Lower leg skin (tissue), 3 donors: ENCODE data around the gene GSE1.

Experiments used
- POLR2A ChIP-seq, 2 donors: fragments of 450-650 bp; IDR thresholded peaks; one replicate each; pipeline ENCODE4 v1.6.1; 2016 to 2017; ENCODE audit warnings: antibody characterized with exemption in 2 of 2, mild to moderate bottlenecking in 1 of 2, moderate library complexity in 1 of 2
- TF ChIP-seq, protein P1 (sequence below), 3 donors: fragments of 450-650 bp; IDR thresholded peaks; one replicate each; pipeline ENCODE4 v1.5.1; 2016; ENCODE audit warnings: antibody characterized with exemption in 3 of 3, mild to moderate bottlenecking in 3 of 3, moderate library complexity in 2 of 3

GRCh38 chr16:85650844-85651628 is 37.9 kb downstream of the GSE1 start:
- TF ChIP-seq, protein P1, sequence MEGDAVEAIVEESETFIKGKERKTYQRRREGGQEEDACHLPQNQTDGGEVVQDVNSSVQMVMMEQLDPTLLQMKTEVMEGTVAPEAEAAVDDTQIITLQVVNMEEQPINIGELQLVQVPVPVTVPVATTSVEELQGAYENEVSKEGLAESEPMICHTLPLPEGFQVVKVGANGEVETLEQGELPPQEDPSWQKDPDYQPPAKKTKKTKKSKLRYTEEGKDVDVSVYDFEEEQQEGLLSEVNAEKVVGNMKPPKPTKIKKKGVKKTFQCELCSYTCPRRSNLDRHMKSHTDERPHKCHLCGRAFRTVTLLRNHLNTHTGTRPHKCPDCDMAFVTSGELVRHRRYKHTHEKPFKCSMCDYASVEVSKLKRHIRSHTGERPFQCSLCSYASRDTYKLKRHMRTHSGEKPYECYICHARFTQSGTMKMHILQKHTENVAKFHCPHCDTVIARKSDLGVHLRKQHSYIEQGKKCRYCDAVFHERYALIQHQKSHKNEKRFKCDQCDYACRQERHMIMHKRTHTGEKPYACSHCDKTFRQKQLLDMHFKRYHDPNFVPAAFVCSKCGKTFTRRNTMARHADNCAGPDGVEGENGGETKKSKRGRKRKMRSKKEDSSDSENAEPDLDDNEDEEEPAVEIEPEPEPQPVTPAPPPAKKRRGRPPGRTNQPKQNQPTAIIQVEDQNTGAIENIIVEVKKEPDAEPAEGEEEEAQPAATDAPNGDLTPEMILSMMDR (IDR thresholded peaks at IDR 0.05): no peak
- no peak for TF ChIP-seq POLR2A (IDR thresholded peaks at IDR 0.05)
